ENCODE results near the gene SAMD9. TPM values are rescaled to one million over a fixed set of nuclear protein-coding genes. Genes with fewer than 3 reads are reported as not detected.

Gene SAMD9
- total RNA-seq, 1 experiment from 2014 or later: 1.9 TPM

DNA sequence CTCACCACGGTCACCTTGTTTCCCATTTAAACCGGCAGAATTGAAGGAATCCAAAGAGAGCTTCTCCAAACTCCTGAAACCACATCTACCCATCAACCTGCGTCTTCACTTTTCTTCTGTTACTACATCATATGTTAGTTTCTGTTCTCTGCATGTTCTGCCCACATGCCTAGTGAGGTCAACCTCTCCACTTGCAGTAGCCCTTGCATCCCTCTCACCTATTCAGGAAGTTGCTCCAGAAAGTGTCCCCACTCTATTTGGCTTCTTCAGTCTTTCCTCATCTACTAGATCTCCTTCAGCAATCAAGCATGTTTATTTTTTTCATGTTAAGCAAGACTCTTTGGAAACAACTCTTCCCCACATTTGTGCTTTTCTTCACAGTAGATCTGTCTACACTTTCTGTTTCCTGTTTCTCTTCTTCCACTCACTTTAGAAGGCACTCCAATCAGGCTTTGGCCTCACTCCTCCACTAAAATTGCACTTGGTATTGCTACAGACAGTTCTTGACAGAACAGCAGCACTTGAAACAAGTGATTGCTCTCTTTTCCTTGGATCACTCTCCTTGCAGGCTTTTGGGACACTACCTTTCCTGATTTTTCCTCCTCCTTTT, 22.9 kb upstream of the SAMD9 start:
- no peak for DNase-seq (ENCODE audit: low spot score)
- no peaks in the 10 kb centered on the region for H3K27me3 ChIP-seq (replicated peaks; ENCODE audit: insufficient read depth, low read depth, low read length, poor library complexity)
- H3K9me3 ChIP-seq (ENCODE audit: low read depth, low read length, poor library complexity, severe bottlenecking): no peaks in the 10 kb centered on the region
- no peak overlapping the region for H3K27ac ChIP-seq (ENCODE audit: low read depth, low read length, poor library complexity, severe bottlenecking)
- TF ChIP-seq EZH2 (IDR thresholded peaks at IDR 0.05; ENCODE audit: borderline replicate concordance, low read depth, low read length, poor library complexity, severe bottlenecking): no peak
- TF ChIP-seq, protein P1, sequence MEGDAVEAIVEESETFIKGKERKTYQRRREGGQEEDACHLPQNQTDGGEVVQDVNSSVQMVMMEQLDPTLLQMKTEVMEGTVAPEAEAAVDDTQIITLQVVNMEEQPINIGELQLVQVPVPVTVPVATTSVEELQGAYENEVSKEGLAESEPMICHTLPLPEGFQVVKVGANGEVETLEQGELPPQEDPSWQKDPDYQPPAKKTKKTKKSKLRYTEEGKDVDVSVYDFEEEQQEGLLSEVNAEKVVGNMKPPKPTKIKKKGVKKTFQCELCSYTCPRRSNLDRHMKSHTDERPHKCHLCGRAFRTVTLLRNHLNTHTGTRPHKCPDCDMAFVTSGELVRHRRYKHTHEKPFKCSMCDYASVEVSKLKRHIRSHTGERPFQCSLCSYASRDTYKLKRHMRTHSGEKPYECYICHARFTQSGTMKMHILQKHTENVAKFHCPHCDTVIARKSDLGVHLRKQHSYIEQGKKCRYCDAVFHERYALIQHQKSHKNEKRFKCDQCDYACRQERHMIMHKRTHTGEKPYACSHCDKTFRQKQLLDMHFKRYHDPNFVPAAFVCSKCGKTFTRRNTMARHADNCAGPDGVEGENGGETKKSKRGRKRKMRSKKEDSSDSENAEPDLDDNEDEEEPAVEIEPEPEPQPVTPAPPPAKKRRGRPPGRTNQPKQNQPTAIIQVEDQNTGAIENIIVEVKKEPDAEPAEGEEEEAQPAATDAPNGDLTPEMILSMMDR (conservative IDR thresholded peaks at IDR 0.05; ENCODE audit: low read depth, low read length): no peak
- no TSS peak for BruUV-seq (replicated peaks)
- H3K4me3 ChIP-seq (ENCODE audit: low read depth, low read length, poor library complexity, severe bottlenecking): no peak overlapping the region
- H3K36me3 ChIP-seq (ENCODE audit: insufficient read depth, low read length, poor library complexity, severe bottlenecking): no peaks in the 10 kb centered on the region
- intact Hi-C loops (cut with micrococcal nuclease; ENCODE audit: unreplicated experiment): no loop called here
- ChIA-PET CTCF (no interaction called here), POLR2A (ENCODE audit: low non-redundant PET) (no interaction called here)
- H3K4me1 ChIP-seq (ENCODE audit: insufficient read depth, low read length, poor library complexity, severe bottlenecking): no peaks in the 10 kb centered on the region

DNA sequence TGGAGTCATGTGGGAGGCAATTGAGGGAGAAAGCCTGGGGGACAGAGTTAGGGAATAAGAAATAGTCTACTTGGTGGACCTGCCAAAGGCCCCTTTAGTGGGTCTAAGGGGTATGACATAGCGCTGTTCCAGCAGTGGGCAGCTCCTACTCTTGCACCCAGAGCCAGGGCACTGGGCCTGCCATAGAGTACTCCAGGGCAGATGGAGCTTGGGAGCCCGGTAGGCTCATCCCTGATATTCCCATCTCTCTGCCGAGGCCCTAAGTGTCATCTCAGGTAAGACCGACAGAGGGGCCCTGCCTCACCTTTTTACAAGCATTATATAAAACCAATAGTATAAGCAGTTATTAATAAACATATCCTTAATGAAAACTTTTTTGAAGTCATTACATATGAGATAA, 20.8 kb upstream of the SAMD9 start:
- Histone ChIP-seq H3K4me3 (ENCODE audit: low read depth, low read length, poor library complexity, severe bottlenecking) (no peak overlapping the region), H3K9me3 (ENCODE audit: low read depth, low read length, poor library complexity, severe bottlenecking) (no peaks in the 10 kb centered on the region), H3K4me1 (ENCODE audit: insufficient read depth, low read length, poor library complexity, severe bottlenecking) (no peaks in the 10 kb centered on the region), H3K36me3 (ENCODE audit: insufficient read depth, low read length, poor library complexity, severe bottlenecking) (no peaks in the 10 kb centered on the region), H3K27ac (ENCODE audit: low read depth, low read length, poor library complexity, severe bottlenecking) (no peak overlapping the region), H3K27me3 (replicated peaks; ENCODE audit: insufficient read depth, low read depth, low read length, poor library complexity) (peaks cover 17% of the 10 kb centered on the region)
- intact Hi-C loops (cut with micrococcal nuclease; ENCODE audit: unreplicated experiment): no loop called here
- no TSS peak for BruUV-seq (replicated peaks)
- CTCF ChIA-PET: no interaction called here
- TF ChIP-seq EZH2 (IDR thresholded peaks at IDR 0.05; ENCODE audit: borderline replicate concordance, low read depth, low read length, poor library complexity, severe bottlenecking): no peak
- POLR2A ChIA-PET (ENCODE audit: low non-redundant PET): no interaction called here
- DNase-seq (ENCODE audit: low spot score): no peak

DNA sequence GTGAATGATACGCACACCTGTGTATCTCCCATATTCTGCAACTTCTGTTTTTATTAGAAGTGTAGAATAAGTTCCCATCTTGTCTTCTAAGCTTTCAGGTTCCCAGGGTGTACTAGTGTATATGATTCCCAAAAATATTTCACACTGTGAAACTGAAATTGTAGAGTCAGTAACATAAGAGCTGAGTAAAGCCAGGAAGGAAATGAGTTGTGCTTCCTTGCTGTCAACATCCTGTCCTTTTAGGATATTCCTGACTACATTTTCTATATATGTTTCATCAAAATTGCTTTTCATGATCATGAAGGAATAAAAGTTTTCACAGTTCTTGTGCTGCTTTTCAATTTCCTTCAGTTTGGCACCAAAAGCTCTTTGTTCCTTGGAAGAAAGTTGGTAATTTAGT, 15.2 kb upstream of the SAMD9 start:
- H3K27me3 ChIP-seq (replicated peaks; ENCODE audit: insufficient read depth, low read depth, low read length, poor library complexity): peaks cover 23% of the 10 kb centered on the region

More for the DNA sequence above, 15.2 kb upstream of the SAMD9 start:
- BruUV-seq (replicated peaks): no TSS peak
- no peak for DNase-seq (ENCODE audit: low spot score)
- no peaks in the 10 kb centered on the region for H3K4me1 ChIP-seq (ENCODE audit: insufficient read depth, low read length, poor library complexity, severe bottlenecking)
- no peak overlapping the region for H3K4me3 ChIP-seq (ENCODE audit: low read depth, low read length, poor library complexity, severe bottlenecking)
- H3K36me3 ChIP-seq (ENCODE audit: insufficient read depth, low read length, poor library complexity, severe bottlenecking): no peaks in the 10 kb centered on the region
- ChIA-PET POLR2A (ENCODE audit: low non-redundant PET) (no interaction called here), CTCF (no interaction called here)
- no peak overlapping the region for H3K27ac ChIP-seq (ENCODE audit: low read depth, low read length, poor library complexity, severe bottlenecking)
- no peak for TF ChIP-seq EZH2 (IDR thresholded peaks at IDR 0.05; ENCODE audit: borderline replicate concordance, low read depth, low read length, poor library complexity, severe bottlenecking)
- TF ChIP-seq, protein P1 (conservative IDR thresholded peaks at IDR 0.05; ENCODE audit: low read depth, low read length): no peak
- no peaks in the 10 kb centered on the region for H3K9me3 ChIP-seq (ENCODE audit: low read depth, low read length, poor library complexity, severe bottlenecking)
- intact Hi-C loops (cut with micrococcal nuclease; ENCODE audit: unreplicated experiment): no loop called here

All from A673 (cell line).